Neural progenitor cell (in vitro differentiated cells): ENCODE measurements around the gene RASSF3. TPM values are rescaled to one million over a fixed set of nuclear protein-coding genes. Genes with fewer than 3 reads are reported as not detected.

ENCODE experiments used
- DNase-seq: peaks from one replicate; pipeline ENCODE4 v3.0.0-alpha.2; 2016; ENCODE audit warnings: low spot score
- H2AFZ ChIP-seq: fragments of 200-600 bp; sonication (generic); replicated peaks from 2 replicates; pipeline ENCODE4 v1.6.1; 2016; ENCODE audit warnings: antibody characterized with exemption
- H3F3A ChIP-seq: fragments of 200-600 bp; sonication (generic); 2 replicates; pipeline ENCODE4 v1.6.1; 2016; ENCODE audit warnings: antibody characterized with exemption, low read depth
- H3K27ac ChIP-seq: fragments of 200-600 bp; sonication (generic); 2 replicates; pipeline ENCODE4 v1.5.1; 2016; ENCODE audit warnings: mild to moderate bottlenecking
- H3K27me3 ChIP-seq: fragments of 200-600 bp; sonication (generic); 2 replicates; pipeline ENCODE4 v1.6.1; 2016; ENCODE audit warnings: mild to moderate bottlenecking, moderate library complexity
- H3K36me3 ChIP-seq: fragments of 200-600 bp; sonication (generic); 2 replicates; pipeline ENCODE4 v1.5.1; 2016
- H3K4me1 ChIP-seq: fragments of 200-600 bp; sonication (generic); 2 replicates; pipeline ENCODE4 v1.6.1; 2016; ENCODE audit warnings: mixed run types
- H3K4me2 ChIP-seq: fragments of 200-600 bp; sonication (generic); 2 replicates; pipeline ENCODE4 v1.6.1; 2016
- H3K4me3 ChIP-seq: fragments of 200-600 bp; sonication (generic); 2 replicates; pipeline ENCODE4 v1.5.1; 2016
- H3K79me2 ChIP-seq: fragments of 200-600 bp; sonication (generic); 2 replicates; pipeline ENCODE4 v1.6.1; 2016; ENCODE audit warnings: low read depth
- H3K9ac ChIP-seq: fragments of 200-600 bp; sonication (generic); 2 replicates; pipeline ENCODE4 v1.6.1; 2016
- H3K9me3 ChIP-seq: fragments of 200-600 bp; sonication (generic); 2 replicates; pipeline ENCODE4 v1.5.1; 2016; ENCODE audit warnings: low read depth
- H4K20me1 ChIP-seq: fragments of 200-600 bp; sonication (generic); 2 replicates; pipeline ENCODE4 v1.6.1; 2016; ENCODE audit warnings: low read depth
- H3K27ac Mint-ChIP-seq: 3 replicates; pipeline ENCODE4 v1.8.0; 2021; ENCODE audit warnings: mixed read lengths
- H3K27me3 Mint-ChIP-seq: 2 replicates; pipeline ENCODE4 v1.8.0; 2022; ENCODE audit warnings: low read depth, mild to moderate bottlenecking, inconsistent platforms, moderate library complexity, mixed read lengths; ENCODE audit not compliant: insufficient read depth
- H3K36me3 Mint-ChIP-seq: 3 replicates; pipeline ENCODE4 v1.8.0; 2021; ENCODE audit warnings: mixed read lengths
- H3K4me1 Mint-ChIP-seq: 3 replicates; pipeline ENCODE4 v1.8.0; 2021; ENCODE audit warnings: mixed read lengths
- H3K4me3 Mint-ChIP-seq: 3 replicates; pipeline ENCODE4 v1.8.0; 2021; ENCODE audit warnings: mild to moderate bottlenecking, moderate library complexity, mixed read lengths
- H3K9me3 Mint-ChIP-seq: 3 replicates; pipeline ENCODE4 v1.8.0; 2020; ENCODE audit warnings: mixed read lengths
- EZH2 ChIP-seq: fragments of 200-600 bp; sonication (generic); IDR thresholded peaks from 2 replicates; pipeline ENCODE4 v1.6.1; 2017; ENCODE audit warnings: antibody characterized with exemption, mild to moderate bottlenecking, moderate library complexity
- EZH2phosphoT487 ChIP-seq: fragments of 200-600 bp; sonication (generic); IDR thresholded peaks from 2 replicates; pipeline ENCODE4 v1.6.1; 2017; ENCODE audit warnings: antibody characterized with exemption
- total RNA-seq: library from RNA; depleted of rRNA; stranded (reverse); fragments of >200 nt; gene quantifications from 2 replicates; pipeline ENCODE4 v1.2.3, GENCODE V29; 2015; ENCODE audit warnings: low replicate concordance
- TF ChIP-seq, protein P1 (sequence below): fragments of 200-600 bp; sonication (generic); IDR thresholded peaks from 2 replicates; pipeline ENCODE4 v1.5.1; 2017; ENCODE audit warnings: antibody characterized with exemption, mild to moderate bottlenecking

RASSF3 gene, protein sequence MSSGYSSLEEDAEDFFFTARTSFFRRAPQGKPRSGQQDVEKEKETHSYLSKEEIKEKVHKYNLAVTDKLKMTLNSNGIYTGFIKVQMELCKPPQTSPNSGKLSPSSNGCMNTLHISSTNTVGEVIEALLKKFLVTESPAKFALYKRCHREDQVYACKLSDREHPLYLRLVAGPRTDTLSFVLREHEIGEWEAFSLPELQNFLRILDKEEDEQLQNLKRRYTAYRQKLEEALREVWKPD
- total RNA-seq: 11.8 and 14.5 TPM in 2 replicates

DNA sequence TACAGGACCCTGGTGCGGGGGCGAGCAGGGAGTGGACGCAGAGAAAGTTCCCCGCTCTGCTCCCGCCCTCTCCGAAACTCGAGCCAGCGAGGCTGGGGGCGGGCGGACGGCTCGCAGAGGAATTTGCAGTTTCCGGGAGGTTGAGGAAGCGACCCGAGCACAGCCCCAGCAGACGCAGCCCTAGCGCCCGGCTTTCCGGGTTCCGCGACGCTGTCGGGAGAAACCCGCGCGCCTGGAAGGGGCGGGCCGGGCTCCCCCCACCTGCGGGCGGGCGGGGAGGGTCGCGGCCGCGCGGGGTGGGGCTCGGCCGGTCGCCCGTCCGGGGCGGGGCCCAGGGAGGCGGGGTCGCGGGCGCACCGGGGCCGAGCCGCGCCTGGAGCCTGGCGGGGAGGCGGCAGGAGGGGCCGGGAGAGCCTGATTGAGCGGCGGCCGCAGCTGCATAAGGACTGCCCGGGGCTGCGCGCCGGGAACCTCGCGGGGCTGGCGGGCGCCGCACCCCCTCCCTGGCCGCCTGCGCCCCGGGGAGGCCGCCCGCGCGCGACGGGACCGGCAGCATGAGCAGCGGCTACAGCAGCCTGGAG lies at the start of gene RASSF3:
Gene RASSF3 (plus strand): TSS at position 417 of the 581 bp plus-strand sequence. CDS start 138 bp downstream, at position 555.
- no peaks in the 10 kb centered on the region for H3K36me3 ChIP-seq
- peaks cover 7% of the 10 kb centered on the region for H3K27me3 Mint-ChIP-seq
- H3K4me2 ChIP-seq: peak within 1 kb of the TSS; percentile 97
- no peaks in the 10 kb centered on the region for H3K9me3 Mint-ChIP-seq
- peak within 1 kb of the TSS; percentile 97 for H3K4me3 Mint-ChIP-seq
- H3K79me2 ChIP-seq: peaks cover 46% of the 10 kb centered on the region
- no peaks in the 10 kb centered on the region for H3K9me3 ChIP-seq
- TF ChIP-seq EZH2: no peak
- H3K4me1 Mint-ChIP-seq: peaks cover 28% of the 10 kb centered on the region
- H3K36me3 Mint-ChIP-seq: peaks cover 8% of the 10 kb centered on the region
- peak within 1 kb of the TSS; percentile 94 for H3K27ac Mint-ChIP-seq
- peak; percentile 90 for DNase-seq
- H3K9ac ChIP-seq: peak within 1 kb of the TSS; percentile 21
- peaks cover 39% of the 10 kb centered on the region for H3F3A ChIP-seq
- H3K4me1 ChIP-seq: peaks cover 11% of the 10 kb centered on the region
- H3K4me3 ChIP-seq: peak within 1 kb of the TSS; percentile 98
- H4K20me1 ChIP-seq: peaks cover 21% of the 10 kb centered on the region
- no peaks in the 10 kb centered on the region for H3K27me3 ChIP-seq
- H2AFZ ChIP-seq: peak within 1 kb of the TSS; percentile 93
- H3K27ac ChIP-seq: peak within 1 kb of the TSS; percentile 93

DNA sequence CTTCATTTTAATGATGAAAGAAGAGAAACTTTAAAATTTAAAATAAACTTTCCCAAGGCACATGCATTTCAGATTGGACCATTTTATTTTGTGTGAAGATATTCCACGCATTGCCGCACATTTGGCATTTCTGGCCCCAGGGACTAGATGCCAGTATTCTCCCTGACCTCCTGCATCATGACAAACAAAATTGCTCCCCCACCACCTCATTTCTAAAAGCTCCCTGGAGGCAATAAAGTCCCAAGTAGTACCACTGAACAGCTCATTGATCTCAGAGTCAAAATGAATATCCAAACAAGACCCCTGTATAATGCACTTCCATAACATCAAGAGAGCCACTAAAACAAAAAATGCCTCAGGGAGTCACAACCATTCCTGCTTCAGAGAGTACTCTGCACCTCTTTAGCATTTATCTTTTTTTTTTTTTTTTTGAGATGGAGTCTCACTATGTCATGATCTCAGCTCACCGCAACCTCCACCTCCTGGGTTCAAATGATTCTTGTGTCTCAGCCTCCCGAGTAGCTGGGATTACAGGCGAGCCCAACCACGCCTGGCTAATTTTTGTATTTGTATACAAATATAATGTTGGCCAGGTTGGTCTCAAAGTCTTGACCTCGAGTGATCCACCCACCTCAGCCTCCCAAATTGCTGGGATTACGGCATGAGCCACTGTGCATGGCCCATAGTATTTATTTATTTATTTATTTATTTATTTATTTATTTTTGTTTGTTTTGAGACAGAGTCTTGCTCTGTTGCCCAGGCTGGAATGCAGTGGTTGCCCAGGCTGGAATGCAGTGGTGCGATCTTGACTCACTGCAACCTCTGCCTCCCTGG lies 48.8 kb upstream of the RASSF3 start:
- H3K27me3 ChIP-seq: no peaks in the 10 kb centered on the region
- H3K36me3 Mint-ChIP-seq: no peaks in the 10 kb centered on the region
- H3K27ac ChIP-seq: no peak overlapping the region
- H2AFZ ChIP-seq: no peak overlapping the region
- TF ChIP-seq EZH2phosphoT487 (no peak), EZH2 (no peak)
- TF ChIP-seq, protein P1, sequence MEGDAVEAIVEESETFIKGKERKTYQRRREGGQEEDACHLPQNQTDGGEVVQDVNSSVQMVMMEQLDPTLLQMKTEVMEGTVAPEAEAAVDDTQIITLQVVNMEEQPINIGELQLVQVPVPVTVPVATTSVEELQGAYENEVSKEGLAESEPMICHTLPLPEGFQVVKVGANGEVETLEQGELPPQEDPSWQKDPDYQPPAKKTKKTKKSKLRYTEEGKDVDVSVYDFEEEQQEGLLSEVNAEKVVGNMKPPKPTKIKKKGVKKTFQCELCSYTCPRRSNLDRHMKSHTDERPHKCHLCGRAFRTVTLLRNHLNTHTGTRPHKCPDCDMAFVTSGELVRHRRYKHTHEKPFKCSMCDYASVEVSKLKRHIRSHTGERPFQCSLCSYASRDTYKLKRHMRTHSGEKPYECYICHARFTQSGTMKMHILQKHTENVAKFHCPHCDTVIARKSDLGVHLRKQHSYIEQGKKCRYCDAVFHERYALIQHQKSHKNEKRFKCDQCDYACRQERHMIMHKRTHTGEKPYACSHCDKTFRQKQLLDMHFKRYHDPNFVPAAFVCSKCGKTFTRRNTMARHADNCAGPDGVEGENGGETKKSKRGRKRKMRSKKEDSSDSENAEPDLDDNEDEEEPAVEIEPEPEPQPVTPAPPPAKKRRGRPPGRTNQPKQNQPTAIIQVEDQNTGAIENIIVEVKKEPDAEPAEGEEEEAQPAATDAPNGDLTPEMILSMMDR: no peak
- H4K20me1 ChIP-seq: no peaks in the 10 kb centered on the region
- H3K79me2 ChIP-seq: no peaks in the 10 kb centered on the region
- no peak overlapping the region for H3K9ac ChIP-seq
- no peaks in the 10 kb centered on the region for H3F3A ChIP-seq
- H3K4me1 Mint-ChIP-seq: peaks cover 24% of the 10 kb centered on the region
- no peak overlapping the region for H3K4me3 Mint-ChIP-seq
- H3K27me3 Mint-ChIP-seq: peaks cover 8% of the 10 kb centered on the region
- peak overlapping the region; percentile 16 for H3K27ac Mint-ChIP-seq
- no peaks in the 10 kb centered on the region for H3K36me3 ChIP-seq
- no peak overlapping the region for H3K4me3 ChIP-seq
- H3K9me3 Mint-ChIP-seq: no peaks in the 10 kb centered on the region
- no peak overlapping the region for H3K4me2 ChIP-seq
- no peak for DNase-seq
- H3K4me1 ChIP-seq: peaks cover 9% of the 10 kb centered on the region
- no peaks in the 10 kb centered on the region for H3K9me3 ChIP-seq

DNA sequence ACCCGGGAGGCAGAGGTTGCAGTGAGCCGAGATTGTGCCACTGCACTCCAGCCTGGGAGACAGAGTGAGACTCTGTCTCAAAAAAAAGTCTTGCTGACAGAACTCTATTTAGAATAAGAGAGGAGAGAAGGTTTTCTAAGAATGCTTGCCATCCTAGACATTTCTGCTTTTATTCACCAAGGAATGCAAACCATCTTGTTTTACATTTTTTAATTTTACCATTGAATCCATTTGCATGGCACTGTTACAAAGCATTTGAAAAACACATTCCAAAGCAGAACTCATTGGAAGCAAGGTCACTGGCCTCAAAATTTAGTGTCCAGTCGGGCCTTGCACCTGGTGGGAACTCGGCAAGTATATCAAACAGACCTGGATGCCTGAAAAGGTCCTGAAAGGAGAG lies 44.2 kb upstream of the RASSF3 start:
- no peak overlapping the region for H2AFZ ChIP-seq
- H3K27me3 ChIP-seq: no peaks in the 10 kb centered on the region
- H3K36me3 ChIP-seq: no peaks in the 10 kb centered on the region
- H3K79me2 ChIP-seq: no peaks in the 10 kb centered on the region
- Mint-ChIP-seq H3K4me1 (peaks cover 30% of the 10 kb centered on the region), H3K27me3 (peaks cover 6% of the 10 kb centered on the region), H3K27ac (no peak overlapping the region), H3K36me3 (no peaks in the 10 kb centered on the region), H3K9me3 (no peaks in the 10 kb centered on the region), H3K4me3 (no peak overlapping the region)
- H3K4me1 ChIP-seq: peaks cover 10% of the 10 kb centered on the region
- no peaks in the 10 kb centered on the region for H3K9me3 ChIP-seq
- H3K9ac ChIP-seq: no peak overlapping the region
- no peak for DNase-seq
- no peaks in the 10 kb centered on the region for H4K20me1 ChIP-seq
- no peak overlapping the region for H3K27ac ChIP-seq
- no peak overlapping the region for H3K4me2 ChIP-seq
- H3F3A ChIP-seq: no peaks in the 10 kb centered on the region
- no peak for TF ChIP-seq EZH2phosphoT487
- no peak for TF ChIP-seq EZH2
- TF ChIP-seq, protein P1: no peak
- no peak overlapping the region for H3K4me3 ChIP-seq
